Natural killer cell (primary cell): ENCODE measurements around the gene DOCK1. TPM values are rescaled to one million over a fixed set of nuclear protein-coding genes. Genes with fewer than 3 reads are reported as not detected.

Source experiments
- ATAC-seq, 3 donors: fragments of 150-1000 bp in 2 of 3; fragments of 200-7000 bp in 1 of 3; cut with Tn5 transposase; 1 replicate in 1 of 3; 2 replicates in 2 of 3; pipeline ENCODE4 v1.10.0; 2021; ENCODE audit warnings: mild to moderate bottlenecking in 2 of 3, moderate library complexity in 2 of 3
- DNase-seq, 2 donors: peaks; one replicate each; pipeline versions ENCODE4 v3.0.0 to v3.0.0-alpha.2; 2013 to 2021; ENCODE audit warnings: mixed read lengths in 1 of 2
- H3K27ac ChIP-seq: one replicate; pipeline ENCODE4 v1.5.1; 2013; ENCODE audit warnings: mild to moderate bottlenecking, low read length
- H3K27me3 ChIP-seq: one replicate; pipeline ENCODE4 v1.6.1; 2013; ENCODE audit warnings: low read length; ENCODE audit not compliant: control insufficient read depth, insufficient read depth
- H3K36me3 ChIP-seq: one replicate; pipeline ENCODE4 v1.6.1; 2013; ENCODE audit warnings: low read length; ENCODE audit not compliant: control insufficient read depth, insufficient read depth
- H3K4me1 ChIP-seq: one replicate; pipeline ENCODE4 v1.6.1; 2013; ENCODE audit warnings: low read length; ENCODE audit not compliant: control insufficient read depth, insufficient read depth
- H3K4me3 ChIP-seq: one replicate; pipeline ENCODE4 v1.5.1; 2013; ENCODE audit warnings: low read length
- H3K9me3 ChIP-seq: one replicate; pipeline ENCODE4 v1.6.1; 2013; ENCODE audit warnings: low read length; ENCODE audit not compliant: control insufficient read depth, insufficient read depth
- H3K27ac Mint-ChIP-seq, 2 donors: one replicate each; pipeline ENCODE4 v1.8.0; 2022; ENCODE audit warnings: mild to moderate bottlenecking in 2 of 2, mixed read lengths in 2 of 2, moderate library complexity in 1 of 2
- H3K27me3 Mint-ChIP-seq, 2 donors: one replicate each; pipeline ENCODE4 v1.8.0; 2022; ENCODE audit warnings: low read depth in 2 of 2, mixed read lengths in 2 of 2
- H3K36me3 Mint-ChIP-seq: one replicate; pipeline ENCODE4 v1.8.0; 2022; ENCODE audit warnings: mixed read lengths
- H3K4me1 Mint-ChIP-seq, 2 donors: one replicate each; pipeline ENCODE4 v1.8.0; 2022; ENCODE audit warnings: mixed read lengths in 2 of 2
- H3K4me3 Mint-ChIP-seq: one replicate; pipeline ENCODE4 v1.8.0; 2022; ENCODE audit warnings: mild to moderate bottlenecking, moderate library complexity, mixed read lengths
- H3K9me3 Mint-ChIP-seq, 2 donors: one replicate each; pipeline ENCODE4 v1.8.0; 2022; ENCODE audit warnings: mixed read lengths in 2 of 2
- WGBS: methylation state at CpG from one replicate; pipeline ENCODE4 v1.1.7; 2013; ENCODE audit warnings: missing lambda C conversion rate; ENCODE audit not compliant: insufficient coverage; 5-methylcytosine and 5-hydroxymethylcytosine counted together
- intact Hi-C: fragments of 100-400 bp; cut with micrococcal nuclease; formaldehyde crosslinking; loops from one replicate; pipeline ENCODE4 v1.14.2; 2022
- total RNA-seq, 4 donors: library from RNA; stranded (reverse); fragments of 120-200 nt in 1 of 4; gene quantifications; one replicate each; pipeline versions ENCODE4 v1.2.3 to v1.2.4, GENCODE V29; 2013 to 2022
- TF ChIP-seq, protein P1 (sequence below): fragments of 200-600 bp; IDR thresholded peaks from one replicate; pipeline ENCODE4 v1.8.0; 2022; ENCODE audit warnings: antibody characterized with exemption

Gene DOCK1
- total RNA-seq, 3 donors from 2014 or later (not counting 1 experiment from before 2014, with no cell fraction given), result 0.07 to 0.12 (median 0.08) TPM

GRCh38 chr10:127135844-127136577, 230.8 kb downstream of the DOCK1 start:
- H3K36me3 Mint-ChIP-seq, result no peaks in the 10 kb centered on the region
- H3K4me1 ChIP-seq, result no peaks in the 10 kb centered on the region
- H3K27me3 Mint-ChIP-seq, result no peaks in the 10 kb centered on the region
- no peak overlapping the region for H3K4me3 ChIP-seq
- ATAC-seq, result no peak
- H3K4me1 Mint-ChIP-seq, result no peaks in the 10 kb centered on the region
- TF ChIP-seq, protein P1, sequence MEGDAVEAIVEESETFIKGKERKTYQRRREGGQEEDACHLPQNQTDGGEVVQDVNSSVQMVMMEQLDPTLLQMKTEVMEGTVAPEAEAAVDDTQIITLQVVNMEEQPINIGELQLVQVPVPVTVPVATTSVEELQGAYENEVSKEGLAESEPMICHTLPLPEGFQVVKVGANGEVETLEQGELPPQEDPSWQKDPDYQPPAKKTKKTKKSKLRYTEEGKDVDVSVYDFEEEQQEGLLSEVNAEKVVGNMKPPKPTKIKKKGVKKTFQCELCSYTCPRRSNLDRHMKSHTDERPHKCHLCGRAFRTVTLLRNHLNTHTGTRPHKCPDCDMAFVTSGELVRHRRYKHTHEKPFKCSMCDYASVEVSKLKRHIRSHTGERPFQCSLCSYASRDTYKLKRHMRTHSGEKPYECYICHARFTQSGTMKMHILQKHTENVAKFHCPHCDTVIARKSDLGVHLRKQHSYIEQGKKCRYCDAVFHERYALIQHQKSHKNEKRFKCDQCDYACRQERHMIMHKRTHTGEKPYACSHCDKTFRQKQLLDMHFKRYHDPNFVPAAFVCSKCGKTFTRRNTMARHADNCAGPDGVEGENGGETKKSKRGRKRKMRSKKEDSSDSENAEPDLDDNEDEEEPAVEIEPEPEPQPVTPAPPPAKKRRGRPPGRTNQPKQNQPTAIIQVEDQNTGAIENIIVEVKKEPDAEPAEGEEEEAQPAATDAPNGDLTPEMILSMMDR, result no peak
- no peak overlapping the region for H3K27ac ChIP-seq
- intact Hi-C loops, result no loop called here
- WGBS, result 35% methylated on average over 6 of the region's 6 CpGs
- H3K4me3 Mint-ChIP-seq, result no peak overlapping the region
- no peaks in the 10 kb centered on the region for H3K27me3 ChIP-seq
- no peaks in the 10 kb centered on the region for H3K9me3 Mint-ChIP-seq
- DNase-seq, result no peak
- no peak overlapping the region for H3K27ac Mint-ChIP-seq
- H3K36me3 ChIP-seq, result no peaks in the 10 kb centered on the region
- no peaks in the 10 kb centered on the region for H3K9me3 ChIP-seq

- no peaks in the 10 kb centered on the region for H3K4me1 ChIP-seq
- DNase-seq, result no peak
- TF ChIP-seq, protein P1, result no peak
- WGBS, result 93% methylated on average over 4 of the region's 7 CpGs
- no peaks in the 10 kb centered on the region for H3K27me3 ChIP-seq
- Mint-ChIP-seq H3K36me3 (no peaks in the 10 kb centered on the region), H3K27me3 (no peaks in the 10 kb centered on the region), H3K27ac (no peak overlapping the region), H3K4me3 (no peak overlapping the region), H3K4me1 (no peaks in the 10 kb centered on the region), H3K9me3 (no peaks in the 10 kb centered on the region)
- intact Hi-C loops, result no loop called here
- no peak overlapping the region for H3K27ac ChIP-seq
- no peaks in the 10 kb centered on the region for H3K36me3 ChIP-seq
- no peak for ATAC-seq
- no peaks in the 10 kb centered on the region for H3K9me3 ChIP-seq
- H3K4me3 ChIP-seq, result no peak overlapping the region
Measured at GRCh38 chr10:127137391-127137790, 232.2 kb downstream of the DOCK1 start.

- Histone ChIP-seq H3K4me3 (no peak overlapping the region), H3K27ac (no peak overlapping the region), H3K36me3 (no peaks in the 10 kb centered on the region), H3K9me3 (no peaks in the 10 kb centered on the region), H3K4me1 (no peaks in the 10 kb centered on the region), H3K27me3 (no peaks in the 10 kb centered on the region)
- Mint-ChIP-seq H3K36me3 (no peaks in the 10 kb centered on the region), H3K27ac (no peak overlapping the region), H3K4me1 (no peaks in the 10 kb centered on the region), H3K9me3 (no peaks in the 10 kb centered on the region), H3K27me3 (peaks cover 0 to 5% of the 10 kb centered on the region in 2 donors), H3K4me3 (no peak overlapping the region)
- TF ChIP-seq, protein P1, result no peak
- intact Hi-C loops, result no loop called here
- WGBS, result 10% methylated on average over 6 of the region's 6 CpGs
- ATAC-seq, result no peak
- DNase-seq, result no peak
Measured at GRCh38 chr10:127142136-127142535, 236.9 kb downstream of the DOCK1 start.

GRCh38 chr10:127142856-127143255, 237.6 kb downstream of the DOCK1 start:
- ATAC-seq (no peak), DNase-seq (no peak)
- H3K27me3 Mint-ChIP-seq, result peaks cover 0 to 5% of the 10 kb centered on the region in 2 donors
- WGBS, result 89% methylated on average over 5 of the region's 5 CpGs
- H3K27ac Mint-ChIP-seq, result no peak overlapping the region
- Histone ChIP-seq H3K27ac (no peak overlapping the region), H3K36me3 (no peaks in the 10 kb centered on the region), H3K4me1 (no peaks in the 10 kb centered on the region), H3K4me3 (no peak overlapping the region), H3K27me3 (no peaks in the 10 kb centered on the region), H3K9me3 (no peaks in the 10 kb centered on the region)
- H3K9me3 Mint-ChIP-seq, result no peaks in the 10 kb centered on the region
- intact Hi-C loops, result no loop called here
- TF ChIP-seq, protein P1, result no peak
- H3K4me3 Mint-ChIP-seq, result no peak overlapping the region
- H3K36me3 Mint-ChIP-seq, result no peaks in the 10 kb centered on the region
- no peaks in the 10 kb centered on the region for H3K4me1 Mint-ChIP-seq
